Measurements from ENCODE around the gene TBX2. TPM values are rescaled to one million over a fixed set of nuclear protein-coding genes. Genes with fewer than 3 reads are reported as not detected.
"Not testable (repeated sequence)": the region's sequence is repeated elsewhere in the genome, so short reads cannot be mapped to it uniquely, and the experiment has no call there.

Gene TBX2
- total RNA-seq, 1 donor from 2014 or later = 122 TPM

GRCh38 chr17:61436995-61437704 is 37.5 kb downstream of the TBX2 start:
- H3K36me3 ChIP-seq = no peaks in the 10 kb centered on the region
- no peak for TF ChIP-seq CTCF (IDR thresholded peaks at IDR 0.05)
- no peak overlapping the region for H3K27ac ChIP-seq
- intact Hi-C loops (cut with DNase I) = no loop called here
- peaks cover 13% of the 10 kb centered on the region for H3K27me3 ChIP-seq
- no peaks in the 10 kb centered on the region for H3K9me3 ChIP-seq
- H3K4me3 ChIP-seq = no peak overlapping the region
- no peak for DNase-seq
- no peak for ATAC-seq
- H3K4me1 ChIP-seq = no peaks in the 10 kb centered on the region

- no peaks in the 10 kb centered on the region for H3K9me3 ChIP-seq
- peaks cover 19% of the 10 kb centered on the region for H3K27me3 ChIP-seq
- DNase-seq = no peak
- no peak overlapping the region for H3K4me3 ChIP-seq
- no peaks in the 10 kb centered on the region for H3K36me3 ChIP-seq
- intact Hi-C loops (cut with DNase I) = no loop called here
- H3K27ac ChIP-seq = no peak overlapping the region
- TF ChIP-seq CTCF (IDR thresholded peaks at IDR 0.05) = no peak
- ATAC-seq = no peak
- no peaks in the 10 kb centered on the region for H3K4me1 ChIP-seq
These were observed 41.1 kb downstream of the TBX2 start for GRCh38 chr17:61440697-61441096.

GRCh38 chr17:61441507-61441906 is 41.9 kb downstream of the TBX2 start:
- intact Hi-C loops (cut with DNase I); H3K4me3 ChIP-seq; H3K27ac ChIP-seq; ATAC-seq; H3K9me3 ChIP-seq; H3K36me3 ChIP-seq; DNase-seq; H3K4me1 ChIP-seq: not testable (repeated sequence)
- H3K27me3 ChIP-seq = peaks cover 19% of the 10 kb centered on the region

GRCh38 chr17:61442136-61442775 is 42.6 kb downstream of the TBX2 start:
- no peak for ATAC-seq
- Histone ChIP-seq H3K36me3 (no peaks in the 10 kb centered on the region), H3K4me1 (no peaks in the 10 kb centered on the region), H3K9me3 (no peaks in the 10 kb centered on the region), H3K27me3 (peaks cover 19% of the 10 kb centered on the region), H3K4me3 (no peak overlapping the region), H3K27ac (no peak overlapping the region)
- no peak for TF ChIP-seq CTCF (IDR thresholded peaks at IDR 0.05)
- no peak for DNase-seq
- intact Hi-C loops (cut with DNase I) = no loop called here

- H3K4me3 ChIP-seq = no peak overlapping the region
- no peaks in the 10 kb centered on the region for H3K4me1 ChIP-seq
- H3K27me3 ChIP-seq = peaks cover 19% of the 10 kb centered on the region
- H3K9me3 ChIP-seq = no peaks in the 10 kb centered on the region
- no peak for DNase-seq
- no peak for TF ChIP-seq CTCF (IDR thresholded peaks at IDR 0.05)
- H3K27ac ChIP-seq = no peak overlapping the region
- ATAC-seq = no peak
- intact Hi-C loops (cut with DNase I) = no loop called here
- no peaks in the 10 kb centered on the region for H3K36me3 ChIP-seq
These were observed 43.3 kb downstream of the TBX2 start for GRCh38 chr17:61442878-61443474.

DNA sequence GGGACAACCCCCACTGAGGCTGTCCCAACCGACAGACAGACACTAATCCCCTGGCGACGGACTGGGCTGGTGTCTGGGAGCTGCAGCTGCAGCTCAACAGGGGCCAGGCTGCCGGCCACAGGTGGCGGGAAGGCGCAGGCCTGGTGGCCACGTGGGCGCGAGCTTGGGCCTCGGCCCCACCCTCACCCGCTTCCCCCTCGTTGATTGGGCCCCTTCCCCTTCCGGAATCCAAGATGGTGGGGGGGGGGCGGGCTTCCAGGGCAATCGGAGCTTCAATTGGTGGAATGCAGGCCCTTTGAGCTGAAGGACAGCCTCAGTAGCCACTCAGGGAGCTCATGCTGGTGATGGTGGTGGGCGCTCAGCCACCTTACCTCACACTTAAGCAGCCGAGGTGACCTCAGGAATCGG is 43.8 kb downstream of the TBX2 start:
- no peak overlapping the region for H3K4me3 ChIP-seq
- no peaks in the 10 kb centered on the region for H3K9me3 ChIP-seq
- H3K27me3 ChIP-seq = peaks cover 19% of the 10 kb centered on the region
- no peaks in the 10 kb centered on the region for H3K36me3 ChIP-seq
- DNase-seq = no peak
- no peak for TF ChIP-seq CTCF (IDR thresholded peaks at IDR 0.05)
- H3K4me1 ChIP-seq = no peaks in the 10 kb centered on the region
- intact Hi-C loops (cut with DNase I) = no loop called here
- H3K27ac ChIP-seq = no peak overlapping the region
- ATAC-seq = no peak
